GM12878 (cell line): ENCODE measurements around the gene SRSF10. TPM values are rescaled to one million over a fixed set of nuclear protein-coding genes. Genes with fewer than 3 reads are reported as not detected.

ENCODE experiments used
- ATAC-seq: fragments of 200-7000 bp; cut with Tn5 transposase; 3 replicates; pipeline ENCODE4 v1.9.1; 2020; ENCODE audit warnings: mild to moderate bottlenecking, moderate library complexity
- BruUV-seq: library from RNA; stranded (reverse); fragments of 400-500 nt; replicated peaks from 2 replicates; lab custom pipeline; 2021; lab: Mats Ljungman, UMichigan
- CTCF ChIA-PET: fragments of 300-600 bp; sonication (Branson Sonifier 250); formaldehyde crosslinking; extraction: SDS; loops from one replicate; lab custom pipeline; 2021; ENCODE audit warnings: inconsistent platforms; lab: Yijun Ruan, JAX
- POLR2A ChIA-PET: fragments of 350-600 bp; formaldehyde crosslinking; extraction: SDS; loops from one replicate; lab custom pipeline; 2021; ENCODE audit warnings: inconsistent platforms; lab: Charles Lee
- RAD21 ChIA-PET: fragments of 300-600 bp; sonication (Branson Sonifier 250); formaldehyde crosslinking; loops from one replicate; lab custom pipeline; 2023; ENCODE audit warnings: antibody characterized with exemption; ENCODE audit not compliant: unreplicated experiment; lab: Charles Lee
- SMC1A ChIA-PET: fragments of 300-600 bp; sonication (Branson Sonifier 250); formaldehyde crosslinking; loops from one replicate; lab custom pipeline; 2023; ENCODE audit not compliant: unreplicated experiment, uncharacterized antibody; lab: Charles Lee
- DNase-seq: peaks from one replicate; pipeline ENCODE4 v3.0.0-alpha.2; 2011; ENCODE audit warnings: low read depth, low spot score
- FAIRE-seq: peaks from 3 replicates; lab custom pipeline; 2011; peaks lifted over from hg19 to GRCh38; lab: Jason Lieb, UNC
- H2AFZ ChIP-seq: 2 replicates; pipeline ENCODE4 v1.6.0; 2011; ENCODE audit warnings: low read depth, low read length, control low read depth; ENCODE audit not compliant: control insufficient read depth
- H3K27ac ChIP-seq: 2 replicates; pipeline ENCODE4 v1.5.1; 2011; ENCODE audit warnings: control low read depth; ENCODE audit not compliant: control insufficient read depth, insufficient read depth
- H3K27me3 ChIP-seq, 2 experiments: replicated peaks in 1 of 2; 2 replicates each; pipeline versions ENCODE4 v1.6.0 to v1.6.1; 2011; ENCODE audit warnings: low read length in 1 of 2; ENCODE audit not compliant: control insufficient read depth in 2 of 2, insufficient read depth in 2 of 2
- H3K36me3 ChIP-seq, 2 experiments: 2 replicates each; pipeline ENCODE4 v1.5.1; 2011; ENCODE audit warnings: low read length in 1 of 2; ENCODE audit not compliant: control insufficient read depth in 2 of 2, insufficient read depth in 2 of 2
- H3K4me1 ChIP-seq: 2 replicates; pipeline ENCODE4 v1.6.1; 2011; ENCODE audit warnings: mild to moderate bottlenecking, low read length, moderate library complexity, mixed read lengths; ENCODE audit not compliant: control insufficient read depth, insufficient read depth
- H3K4me2 ChIP-seq: 2 replicates; pipeline ENCODE4 v1.6.0; 2011; ENCODE audit warnings: control low read depth; ENCODE audit not compliant: control insufficient read depth, insufficient read depth
- H3K4me3 ChIP-seq: fragments of 200-600 bp; sonication (generic); 2 replicates; pipeline ENCODE4 v1.5.1; 2016
- H3K79me2 ChIP-seq: 2 replicates; pipeline ENCODE4 v1.6.0; 2011; ENCODE audit warnings: low read length; ENCODE audit not compliant: control insufficient read depth, insufficient read depth
- H3K9ac ChIP-seq: 2 replicates; pipeline ENCODE4 v1.8.0; 2011; ENCODE audit warnings: low read length, control low read depth, mixed read lengths; ENCODE audit not compliant: control insufficient read depth, insufficient read depth
- H3K9me3 ChIP-seq: replicated peaks from 3 replicates; pipeline ENCODE4 v1.5.1; 2011; ENCODE audit warnings: mild to moderate bottlenecking, low read length; ENCODE audit not compliant: control insufficient read depth, insufficient read depth
- H4K20me1 ChIP-seq: 2 replicates; pipeline ENCODE4 v1.6.0; 2011; ENCODE audit not compliant: control insufficient read depth, insufficient read depth
- CEBPZ ChIP-seq: fragments of 150-350 bp; IDR thresholded peaks from 2 replicates; pipeline ENCODE4 v1.6.1; 2016; ENCODE audit warnings: low read depth, low read length
- EP300 ChIP-seq, 2 experiments: fragments of 150-350 bp in 1 of 2; IDR thresholded peaks; 2 replicates each; pipeline ENCODE4 v1.6.1; 2011 to 2012; ENCODE audit warnings: low read depth in 2 of 2, low read length in 2 of 2, borderline replicate concordance in 1 of 2, improper control_type of control experiment in 1 of 2, inconsistent platforms in 1 of 2; ENCODE audit not compliant: control insufficient read depth in 1 of 2
- IKZF2 ChIP-seq, 2 experiments: fragments of 450-650 bp; IDR thresholded peaks; 2 replicates each; pipeline ENCODE4 v1.6.1; 2017; ENCODE audit warnings: mild to moderate bottlenecking in 2 of 2, moderate library complexity in 2 of 2
- IRF5 ChIP-seq: fragments of 450-650 bp; IDR thresholded peaks from 2 replicates; pipeline ENCODE4 v1.6.1; 2017; ENCODE audit warnings: borderline replicate concordance
- JUNB ChIP-seq: IDR thresholded peaks from 2 replicates; pipeline ENCODE4 v1.6.1; 2016; ENCODE audit warnings: antibody characterized with exemption, mild to moderate bottlenecking
- NFIC ChIP-seq: IDR thresholded peaks from 2 replicates; pipeline ENCODE4 v1.6.1; 2012; ENCODE audit warnings: low read depth, mild to moderate bottlenecking, inconsistent platforms, low read length, moderate library complexity
- NFYB ChIP-seq: IDR thresholded peaks from 2 replicates; pipeline ENCODE4 v1.6.1; 2011; ENCODE audit warnings: low read depth, mild to moderate bottlenecking, low read length, improper control_type of control experiment, moderate library complexity; ENCODE audit not compliant: insufficient read depth
- RAD21 ChIP-seq: IDR thresholded peaks from 2 replicates; pipeline ENCODE4 v1.6.1; 2011; ENCODE audit warnings: mild to moderate bottlenecking, low read depth, low read length, moderate library complexity; ENCODE audit not compliant: insufficient read depth
- STAT1 ChIP-seq: fragments of 450-650 bp; conservative IDR thresholded peaks from 2 replicates; pipeline ENCODE4 v1.6.1; 2014; ENCODE audit warnings: antibody characterized with exemption, mild to moderate bottlenecking
- SUPT20H ChIP-seq: IDR thresholded peaks from 2 replicates; pipeline ENCODE4 v1.6.1; 2011; ENCODE audit warnings: low read depth, mild to moderate bottlenecking, low read length, moderate library complexity, borderline replicate concordance; ENCODE audit not compliant: control insufficient read depth
- ZBED1 ChIP-seq: IDR thresholded peaks from 2 replicates; pipeline ENCODE4 v1.6.1; 2016; ENCODE audit warnings: borderline replicate concordance
- ZBTB11 ChIP-seq: fragments of 450-650 bp; formaldehyde crosslinking; IDR thresholded peaks from 2 replicates; pipeline ENCODE4 v1.5.0; 2022; ENCODE audit warnings: mild to moderate bottlenecking, missing genetic modification characterization
- ZBTB33 ChIP-seq: fragments of 450-650 bp; IDR thresholded peaks from 2 replicates; pipeline ENCODE4 v1.6.1; 2017; ENCODE audit warnings: mild to moderate bottlenecking
- WGBS: methylation state at CpG from one replicate; pipeline ENCODE4 v1.1.6; 2016; ENCODE audit warnings: low lambda C conversion rate; ENCODE audit not compliant: insufficient replicate concordance, insufficient coverage; ENCODE audit errors: missing lambda C conversion rate; 5-methylcytosine and 5-hydroxymethylcytosine counted together
- in situ Hi-C: fragments of 300-500 bp; cut with MboI; formaldehyde crosslinking; loops from 9 replicates; pipeline ENCODE4 v1.14.3; 2018; ENCODE audit warnings: mixed read lengths
- intact Hi-C: fragments of 100-400 bp; cut with micrococcal nuclease; formaldehyde crosslinking; loops from one replicate; pipeline ENCODE4 v1.14.2; 2022; ENCODE audit not compliant: unreplicated experiment
- polyA plus RNA-seq, 11 experiments: library from polyadenylated mRNA; depleted of rRNA in 4 of 11; unstranded in 6 of 11; stranded (reverse) in 5 of 11; fragments of >200 nt; fragmentation: Nextera tagmentation in 4 of 11; fragmentation: Illumina TruSeq in 1 of 11; extraction: Ambion mirVana in 4 of 11; extraction: Trizol in 1 of 11; gene quantifications; 1 replicate in 1 of 11; 2 replicates in 10 of 11; pipeline versions ENCODE4 v1.2.1 to v1.2.3, GENCODE V29; 2011 to 2016; ENCODE audit warnings: inconsistent platforms in 2 of 11, missing spikeins in 2 of 11, low read depth in 1 of 11
- total RNA-seq, 4 experiments: library from RNA; depleted of rRNA in 3 of 4; stranded (reverse); fragments of >200 nt in 3 of 4; fragmentation: Illumina TruSeq in 1 of 4; extraction: Trizol in 1 of 4; gene quantifications; 2 replicates each; pipeline versions ENCODE4 v1.2.1 to v1.2.3, GENCODE V29; 2013 to 2021

The SRSF10 gene
- total and polyA plus RNA-seq, 10 of the 15 experiments (the other 5 are each of a cell fraction or from before 2014, with no cell fraction given): 157 to 279 (median 222) TPM

DNA sequence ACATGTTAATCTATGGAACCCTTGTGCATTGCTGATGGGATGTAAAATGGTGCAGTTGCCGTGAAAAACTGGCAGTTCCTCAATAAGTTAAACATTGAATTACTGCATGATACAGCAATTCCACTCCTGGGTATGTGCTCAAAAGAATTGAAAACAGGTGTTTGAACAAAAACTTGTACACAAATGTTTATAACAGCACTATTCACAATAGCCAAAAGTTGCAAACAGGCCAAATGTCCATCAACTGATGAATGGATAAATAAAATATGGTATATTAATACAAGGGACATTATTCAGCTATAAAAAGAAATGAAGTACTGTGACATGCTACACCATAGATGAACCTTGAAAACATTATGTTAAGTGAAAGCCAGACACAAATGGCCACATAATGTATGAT lies 17.7 kb upstream of the SRSF10 start:
- Histone ChIP-seq H3K4me3 (no peak overlapping the region), H3K4me1 (peaks cover 20% of the 10 kb centered on the region), H4K20me1 (no peaks in the 10 kb centered on the region), H3K4me2 (no peak overlapping the region), H3K27me3 (no peaks in the 10 kb centered on the region), H3K79me2 (no peaks in the 10 kb centered on the region), H3K36me3 (no peaks in the 10 kb centered on the region), H3K9ac (no peak overlapping the region), H3K27ac (no peak overlapping the region), H2AFZ (no peak overlapping the region), H3K9me3 (no peaks in the 10 kb centered on the region; the same call in 2 of the 3 replicates)
- ChIA-PET POLR2A (no interaction called here), CTCF (interaction anchor here (0.6 to 1.1 kb wide), 2 partner anchors 34 to 340 kb away, joined by 3 read pairs; no protein-coding TSS in a partner anchor), RAD21 (no interaction called here), SMC1A (interaction anchor here (1.0 to 3.0 kb wide), 3 partner anchors 16 to 21 kb away, joined by 3 to 18 read pairs (median 3); partner anchors contain the start of gene SRSF10)
- DNase-seq (no peak), ATAC-seq (no peak), FAIRE-seq (no peak)
- intact Hi-C loops: loop anchor here (2.0 kb wide), 1 partner anchor 17 kb away; the partner anchor contains the start of gene SRSF10
- in situ Hi-C loops: no loop called here
- no TSS peak for BruUV-seq
- 100% methylated on average over 1 of the region's 1 CpG for WGBS
- TF ChIP-seq NFIC: no peak
- TF ChIP-seq ZBTB11 (CRISPR knock-in tag): no peak
- no peak for TF ChIP-seq IKZF2 (IDR thresholded peaks at IDR 0.05)
- no peak for TF ChIP-seq NFYB
- TF ChIP-seq ZBTB33: no peak
- no peak for TF ChIP-seq ZBED1
- TF ChIP-seq IRF5: no peak
- TF ChIP-seq JUNB: no peak
- TF ChIP-seq EP300 (IDR thresholded peaks at IDR 0.05; ENCODE audit: borderline replicate concordance in 1 of 2, control insufficient read depth in 1 of 2, low read depth in 2 of 2, low read length in 2 of 2): no peak
- no peak for TF ChIP-seq SUPT20H
- no peak for TF ChIP-seq STAT1
- TF ChIP-seq RAD21: no peak
- TF ChIP-seq CEBPZ: no peak
